ENCODE data around the gene CPXM2.

Gene CPXM2

DNA sequence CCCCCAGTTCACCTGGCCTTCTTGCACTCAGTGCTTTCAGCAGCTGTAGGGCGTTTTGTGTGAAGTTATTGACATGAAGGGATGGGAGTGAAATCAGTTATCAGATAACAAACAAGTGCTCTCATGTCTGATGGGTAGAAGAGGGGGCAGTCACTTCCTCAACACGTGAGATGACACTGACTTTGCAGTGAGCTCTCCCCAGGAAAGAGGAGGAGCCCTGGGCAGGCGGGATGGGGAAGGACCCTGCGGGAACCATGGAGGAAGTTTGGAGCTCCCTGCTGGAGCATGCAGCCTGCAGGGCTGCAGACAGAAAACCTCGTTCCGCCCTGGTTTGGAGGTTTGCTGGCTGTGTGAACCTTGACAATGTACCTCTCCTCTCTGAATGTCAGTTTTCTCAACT is 186.8 kb downstream of the CPXM2 start:
- H3K9me3 ChIP-seq (replicated peaks in 1 of 11) = no peaks in the 10 kb centered on the region
- H3K36me3 ChIP-seq = no peaks in the 10 kb centered on the region
- H3K4me1 ChIP-seq = no peaks in the 10 kb centered on the region
- no peak for TF ChIP-seq Cebpa-rat (IDR thresholded peaks at IDR 0.05)
- H3K9ac ChIP-seq = no peak overlapping the region
- H3K4me3 ChIP-seq = no peak overlapping the region
- peak overlapping the region in 1 of 11 experiments; percentile 25; a peak in 2 of 22 replicates for H3K4me2 ChIP-seq
- H4K20me1 ChIP-seq = no peaks in the 10 kb centered on the region
- no peak overlapping the region for H3K27ac ChIP-seq
- H3K27me3 ChIP-seq = no peaks in the 10 kb centered on the region

DNA sequence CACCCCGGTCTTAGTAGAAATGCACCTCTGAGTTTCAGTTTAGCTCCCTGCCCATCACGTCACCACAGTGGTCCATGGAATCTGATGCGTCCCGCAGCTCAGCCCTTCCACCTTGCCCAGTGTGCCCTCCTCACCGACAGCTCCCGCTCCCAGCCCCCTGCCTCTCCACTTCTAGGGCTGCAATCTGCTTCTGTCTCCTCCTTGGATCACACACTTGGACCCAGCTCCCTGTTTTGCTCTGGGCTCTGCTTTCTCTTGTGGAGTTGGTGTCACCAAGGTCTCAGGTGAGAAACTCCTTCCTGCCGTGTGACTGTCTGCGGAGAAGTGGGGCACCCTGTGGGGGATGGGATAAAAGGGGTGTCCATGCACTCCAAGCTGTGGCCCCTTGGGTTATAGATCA is 187.5 kb downstream of the CPXM2 start:
- H3K9ac ChIP-seq = no peak overlapping the region
- H3K4me2 ChIP-seq = no peak overlapping the region
- no peaks in the 10 kb centered on the region for H3K36me3 ChIP-seq
- H3K4me3 ChIP-seq = no peak overlapping the region
- no peaks in the 10 kb centered on the region for H4K20me1 ChIP-seq
- H3K27ac ChIP-seq = no peak overlapping the region
- TF ChIP-seq Cebpa-rat (IDR thresholded peaks at IDR 0.05) = no peak
- no peaks in the 10 kb centered on the region for H3K27me3 ChIP-seq
- no peaks in the 10 kb centered on the region for H3K9me3 ChIP-seq (replicated peaks in 1 of 11)
- H3K4me1 ChIP-seq = no peaks in the 10 kb centered on the region

DNA sequence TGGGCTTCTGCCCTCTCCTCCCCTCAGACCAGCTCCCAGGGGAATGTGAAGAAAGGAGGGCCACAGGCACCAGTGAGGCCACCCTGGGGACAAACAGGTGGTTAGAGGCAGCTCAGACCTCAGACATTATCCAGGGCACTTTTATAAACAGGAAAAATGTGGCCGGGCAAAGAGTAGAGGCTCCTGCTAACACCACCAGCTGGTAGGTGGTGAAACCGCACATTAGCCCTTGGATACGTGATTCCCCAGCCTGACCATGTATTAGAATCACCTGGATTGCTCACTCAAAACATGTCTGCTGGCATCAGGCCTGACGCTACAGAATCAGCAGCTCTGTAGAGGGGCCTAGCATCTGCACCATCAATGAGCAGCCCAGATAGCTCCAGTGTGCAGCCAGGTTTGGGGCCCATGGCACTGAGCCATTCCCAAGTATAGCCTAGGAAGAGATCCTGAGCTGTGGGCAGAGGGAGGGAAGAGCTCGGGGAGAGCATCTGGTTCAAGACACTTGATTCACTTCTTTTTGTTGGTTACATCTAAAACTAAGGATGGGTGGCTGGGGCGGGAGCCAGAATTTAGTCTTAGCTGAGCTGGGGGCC is 188.3 kb downstream of the CPXM2 start:
- no peak overlapping the region for H3K4me3 ChIP-seq

More for the DNA sequence above, 188.3 kb downstream of the CPXM2 start:
- Histone ChIP-seq H3K9me3 (replicated peaks in 1 of 11) (no peaks in the 10 kb centered on the region), H3K27me3 (no peaks in the 10 kb centered on the region), H4K20me1 (no peaks in the 10 kb centered on the region), H3K9ac (no peak overlapping the region), H3K36me3 (no peaks in the 10 kb centered on the region), H3K4me2 (no peak overlapping the region), H3K27ac (no peak overlapping the region), H3K4me1 (no peaks in the 10 kb centered on the region)
- no peak for TF ChIP-seq Cebpa-rat (IDR thresholded peaks at IDR 0.05)
